ENCODE measurements around the gene STEAP1.

The STEAP1 gene

DNA sequence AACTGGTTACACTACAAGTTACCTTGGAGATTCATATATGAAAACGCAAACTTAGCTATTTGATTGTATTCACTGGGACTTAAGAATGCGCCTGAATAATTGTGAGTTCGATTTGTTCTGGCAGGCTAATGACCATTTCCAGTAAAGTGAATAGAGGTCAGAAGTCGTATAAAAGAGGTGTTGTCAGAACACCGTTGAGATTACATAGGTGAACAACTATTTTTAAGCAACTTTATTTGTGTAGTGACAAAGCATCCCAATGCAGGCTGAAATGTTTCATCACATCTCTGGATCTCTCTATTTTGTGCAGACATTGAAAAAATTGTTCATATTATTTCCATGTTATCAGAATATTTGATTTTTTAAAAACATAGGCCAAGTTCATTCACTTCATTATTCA lies 9.3 kb downstream of the STEAP1 start:
- TF ChIP-seq POLR2A (IDR thresholded peaks at IDR 0.05; ENCODE audit: low read depth, low read length) (no peak), TAF1 (IDR thresholded peaks at IDR 0.05; ENCODE audit: borderline replicate concordance, low read depth, low read length) (no peak), POLR2AphosphoS5 (IDR thresholded peaks at IDR 0.05; ENCODE audit: low read depth, low read length) (no peak)
- no peak for FAIRE-seq

GRCh38 chr7:90165724-90166123 lies 11.5 kb downstream of the STEAP1 start:
- TF ChIP-seq POLR2A (IDR thresholded peaks at IDR 0.05; ENCODE audit: low read depth, low read length) = no peak
- TF ChIP-seq POLR2AphosphoS5 (IDR thresholded peaks at IDR 0.05; ENCODE audit: low read depth, low read length) = no peak
- TF ChIP-seq TAF1 (IDR thresholded peaks at IDR 0.05; ENCODE audit: borderline replicate concordance, low read depth, low read length) = no peak
- no peak for FAIRE-seq
- DNase-seq (ENCODE audit: insufficient read length) = no peak

More for the DNA sequence above, 9.3 kb downstream of the STEAP1 start:
- DNase-seq (ENCODE audit: insufficient read length) = no peak

DNA sequence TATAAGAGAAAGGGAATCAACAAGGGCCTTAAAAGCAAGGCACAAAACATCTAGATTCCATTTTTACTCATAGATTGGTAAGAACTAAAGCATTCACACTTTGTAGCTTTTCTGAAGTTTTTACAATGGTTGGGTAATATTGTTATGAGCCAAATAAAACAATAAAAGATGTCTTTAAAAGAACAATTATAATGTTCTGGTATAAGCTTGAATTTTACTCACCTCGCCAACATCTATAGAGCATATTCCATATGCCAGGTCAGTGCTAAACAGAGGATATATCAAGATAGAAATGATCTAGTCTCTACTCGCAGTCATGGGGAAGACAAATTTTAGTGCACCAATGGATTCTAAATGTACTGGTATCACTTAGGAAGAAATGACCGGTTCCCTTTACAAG lies 11.9 kb downstream of the STEAP1 start:
- no peak for DNase-seq (ENCODE audit: insufficient read length)
- FAIRE-seq = no peak
- TF ChIP-seq TAF1 (IDR thresholded peaks at IDR 0.05; ENCODE audit: borderline replicate concordance, low read depth, low read length) = no peak

DNA sequence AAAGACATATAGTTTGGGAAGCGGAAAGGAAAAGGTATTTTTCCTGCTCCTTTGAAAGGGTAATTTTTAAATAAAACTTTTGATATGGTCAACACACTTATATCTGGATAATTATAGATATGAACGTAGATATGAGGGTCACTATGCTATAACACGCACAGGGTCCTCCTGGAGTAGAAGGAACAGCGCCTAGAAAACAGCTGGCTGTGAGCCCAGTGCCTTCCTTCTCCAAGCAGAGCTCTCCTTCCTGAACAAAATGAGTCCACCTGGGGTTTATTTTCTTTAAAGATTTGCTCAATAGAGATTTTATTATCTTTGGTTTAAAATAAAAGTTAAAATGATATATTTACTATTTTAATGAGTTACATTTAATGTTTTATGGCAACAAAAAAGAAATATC lies 13.1 kb downstream of the STEAP1 start:
- no peak for TF ChIP-seq POLR2AphosphoS5 (IDR thresholded peaks at IDR 0.05; ENCODE audit: low read depth, low read length)
- no peak for TF ChIP-seq POLR2A (IDR thresholded peaks at IDR 0.05; ENCODE audit: low read depth, low read length)
- no peak for TF ChIP-seq TAF1 (IDR thresholded peaks at IDR 0.05; ENCODE audit: borderline replicate concordance, low read depth, low read length)
- no peak for DNase-seq (ENCODE audit: insufficient read length)
- no peak for FAIRE-seq

- TF ChIP-seq POLR2A (IDR thresholded peaks at IDR 0.05; ENCODE audit: low read depth, low read length) = no peak
- TF ChIP-seq TAF1 (IDR thresholded peaks at IDR 0.05; ENCODE audit: borderline replicate concordance, low read depth, low read length) = no peak
- no peak for TF ChIP-seq POLR2AphosphoS5 (IDR thresholded peaks at IDR 0.05; ENCODE audit: low read depth, low read length)
- FAIRE-seq (no peak), DNase-seq (ENCODE audit: insufficient read length) (no peak)
These were observed 15.6 kb downstream of the STEAP1 start for GRCh38 chr7:90169891-90170290.

GRCh38 chr7:90172121-90172520 lies 17.9 kb downstream of the STEAP1 start:
- FAIRE-seq (no peak), DNase-seq (ENCODE audit: insufficient read length) (no peak)
- no peak for TF ChIP-seq POLR2AphosphoS5 (IDR thresholded peaks at IDR 0.05; ENCODE audit: low read depth, low read length)

DNA sequence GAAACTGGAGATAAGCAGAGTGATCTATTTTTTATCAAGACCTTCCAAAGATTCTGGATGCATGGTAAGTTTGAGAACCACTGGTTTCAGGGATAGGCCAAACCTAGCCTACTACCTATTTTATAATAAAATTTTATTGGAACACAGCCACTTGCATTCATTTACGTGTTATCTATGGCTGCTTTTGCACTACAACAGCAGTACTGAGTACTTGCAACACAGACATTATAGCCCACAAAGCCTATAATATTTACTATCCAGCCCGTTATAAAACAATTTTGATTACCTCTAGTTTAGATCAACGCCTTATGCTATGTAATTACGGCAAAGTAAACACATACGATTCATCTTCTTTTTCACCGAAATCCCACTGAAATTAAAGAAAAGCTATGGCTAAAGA lies 18.4 kb downstream of the STEAP1 start:
- DNase-seq (ENCODE audit: insufficient read length) (no peak), FAIRE-seq (no peak)
- no peak for TF ChIP-seq POLR2A (IDR thresholded peaks at IDR 0.05; ENCODE audit: low read depth, low read length)
- no peak for TF ChIP-seq TAF1 (IDR thresholded peaks at IDR 0.05; ENCODE audit: borderline replicate concordance, low read depth, low read length)
- TF ChIP-seq POLR2AphosphoS5 (IDR thresholded peaks at IDR 0.05; ENCODE audit: low read depth, low read length) = no peak

DNA sequence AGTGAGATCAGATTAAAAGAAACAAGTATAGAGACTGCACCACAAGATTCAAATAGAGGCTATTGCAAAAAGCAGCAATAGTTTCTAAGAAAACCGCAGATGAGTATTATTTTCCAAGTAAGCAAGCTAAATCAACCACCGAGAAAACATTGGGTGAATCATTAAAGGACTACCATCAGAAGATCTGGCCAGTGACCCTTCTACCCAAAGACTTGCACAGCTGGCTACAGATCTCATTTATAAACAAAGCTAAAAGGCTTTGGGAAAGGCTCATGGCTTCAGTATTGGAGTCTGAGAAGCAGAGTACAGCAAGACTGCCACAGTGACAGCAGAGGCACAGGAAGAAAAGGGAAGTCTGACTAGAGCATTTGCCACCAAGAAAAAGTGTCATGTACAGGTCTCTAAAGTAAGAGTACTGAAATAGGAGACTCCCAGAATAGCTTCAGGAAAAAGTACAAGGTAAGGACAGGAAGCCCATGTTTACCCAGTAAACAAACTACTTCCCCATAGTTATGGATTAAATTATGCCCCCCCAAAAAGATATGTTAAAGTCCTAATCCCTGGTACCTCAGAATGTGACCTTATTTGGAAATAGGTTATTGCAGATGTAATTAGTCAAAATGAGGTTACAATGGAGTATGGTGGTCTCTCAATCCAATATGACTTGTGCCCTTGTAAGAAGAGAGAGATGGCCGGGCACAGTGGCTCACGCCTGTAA lies 19.0 kb downstream of the STEAP1 start:
- DNase-seq (ENCODE audit: insufficient read length) (no peak), FAIRE-seq (no peak)
- TF ChIP-seq TAF1 (IDR thresholded peaks at IDR 0.05; ENCODE audit: borderline replicate concordance, low read depth, low read length) (no peak), POLR2AphosphoS5 (IDR thresholded peaks at IDR 0.05; ENCODE audit: low read depth, low read length) (no peak), POLR2A (IDR thresholded peaks at IDR 0.05; ENCODE audit: low read depth, low read length) (no peak)

DNA sequence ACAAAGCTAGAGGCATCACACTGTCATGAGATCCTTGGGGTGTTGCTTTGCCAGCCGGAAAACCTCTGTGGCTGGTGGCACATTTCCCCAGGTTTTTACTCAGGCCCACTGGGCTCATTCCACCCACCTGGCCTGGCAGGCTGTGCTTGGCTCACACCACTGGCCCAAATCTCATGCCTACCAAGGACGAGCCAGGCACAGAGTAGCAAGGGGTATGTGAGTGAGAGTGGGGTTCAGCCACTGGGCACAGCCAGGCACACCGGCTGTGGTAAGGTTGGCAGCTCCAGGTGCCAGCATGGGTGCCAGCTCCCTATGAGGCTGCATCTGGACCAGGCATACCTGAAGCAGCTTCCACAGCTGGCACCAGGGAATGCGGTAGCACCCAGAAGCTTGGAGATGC lies 21.4 kb downstream of the STEAP1 start:
- DNase-seq (ENCODE audit: insufficient read length) (no peak), FAIRE-seq (no peak)
- TF ChIP-seq POLR2A (IDR thresholded peaks at IDR 0.05; ENCODE audit: low read depth, low read length) (no peak), POLR2AphosphoS5 (IDR thresholded peaks at IDR 0.05; ENCODE audit: low read depth, low read length) (no peak), TAF1 (IDR thresholded peaks at IDR 0.05; ENCODE audit: borderline replicate concordance, low read depth, low read length) (no peak)

GRCh38 chr7:90176195-90176594 lies 21.9 kb downstream of the STEAP1 start:
- DNase-seq (ENCODE audit: insufficient read length) (no peak), FAIRE-seq (no peak)
- no peak for TF ChIP-seq POLR2A (IDR thresholded peaks at IDR 0.05; ENCODE audit: low read depth, low read length)
- TF ChIP-seq TAF1 (IDR thresholded peaks at IDR 0.05; ENCODE audit: borderline replicate concordance, low read depth, low read length) = no peak
- no peak for TF ChIP-seq POLR2AphosphoS5 (IDR thresholded peaks at IDR 0.05; ENCODE audit: low read depth, low read length)

GRCh38 chr7:90178166-90178565 lies 23.9 kb downstream of the STEAP1 start:
- no peak for TF ChIP-seq POLR2AphosphoS5 (IDR thresholded peaks at IDR 0.05; ENCODE audit: low read depth, low read length)
- no peak for TF ChIP-seq TAF1 (IDR thresholded peaks at IDR 0.05; ENCODE audit: borderline replicate concordance, low read depth, low read length)
- TF ChIP-seq POLR2A (IDR thresholded peaks at IDR 0.05; ENCODE audit: low read depth, low read length) = no peak
- FAIRE-seq (no peak), DNase-seq (ENCODE audit: insufficient read length) (no peak)

DNA sequence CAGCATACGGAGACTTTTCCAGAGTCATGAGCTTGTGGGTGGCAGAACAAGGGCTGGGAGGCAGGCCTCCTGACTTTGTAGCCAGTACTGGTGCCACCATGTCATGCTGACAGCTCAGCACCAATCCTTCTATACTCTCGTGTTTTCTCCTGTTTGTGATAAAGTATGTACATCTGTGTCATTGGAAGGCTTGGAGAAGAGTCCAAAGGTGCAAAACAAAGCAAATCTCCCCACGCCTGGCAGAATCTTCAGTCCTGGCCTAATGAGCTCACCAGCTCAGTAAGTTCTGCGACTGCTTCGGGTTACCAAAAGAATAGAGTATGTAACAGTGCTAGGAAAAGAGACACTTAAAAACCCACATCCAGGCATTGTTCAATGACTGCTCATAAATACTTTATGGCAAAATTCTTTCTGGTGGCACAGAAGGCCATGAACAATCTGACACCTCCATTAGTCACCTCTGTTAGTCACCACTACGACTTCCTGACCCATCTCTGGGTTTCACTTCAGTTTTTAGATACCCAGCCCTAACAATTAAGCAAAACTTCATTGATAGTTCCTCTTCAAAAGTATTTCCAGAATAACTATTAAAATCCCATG lies 24.5 kb downstream of the STEAP1 start:
- DNase-seq (ENCODE audit: insufficient read length) (no peak), FAIRE-seq (no peak)
- no peak for TF ChIP-seq POLR2A (IDR thresholded peaks at IDR 0.05; ENCODE audit: low read depth, low read length)
- no peak for TF ChIP-seq POLR2AphosphoS5 (IDR thresholded peaks at IDR 0.05; ENCODE audit: low read depth, low read length)
- no peak for TF ChIP-seq TAF1 (IDR thresholded peaks at IDR 0.05; ENCODE audit: borderline replicate concordance, low read depth, low read length)
